CD4-positive, alpha-beta T cell (primary cell): Measurements from ENCODE around the gene TRAF3. TPM values are rescaled to one million over a fixed set of nuclear protein-coding genes. Genes with fewer than 3 reads are reported as not detected.
A peak's percentile ranks its signal among the peaks of the same experiment; 100 is the strongest.

Source experiments
- ATAC-seq: fragments of 200-7000 bp; cut with Tn5 transposase; one replicate; pipeline ENCODE4 v1.10.0; 2022; ENCODE audit warnings: mild to moderate bottlenecking; ENCODE audit not compliant: poor library complexity
- CTCF ChIA-PET: fragments of 350-600 bp; sonication (Branson Sonifier 250); formaldehyde crosslinking; loops from one replicate; lab custom pipeline; 2021; ENCODE audit warnings: antibody characterized with exemption, inconsistent platforms; lab: Charles Lee
- POLR2A ChIA-PET: fragments of 350-600 bp; sonication (Branson Sonifier 250); formaldehyde crosslinking; loops from one replicate; lab custom pipeline; 2021; ENCODE audit warnings: antibody characterized with exemption, inconsistent platforms; lab: Charles Lee
- DNase-seq, 14 experiments: peaks; one replicate each; pipeline ENCODE4 v3.0.0-alpha.2; 2013 to 2020; ENCODE audit warnings: mixed read lengths in 2 of 14
- H3K27ac ChIP-seq, 2 donors: one replicate each; pipeline versions ENCODE4 v1.5.1 to v1.7.0; 2013; ENCODE audit warnings: low read length in 2 of 2, low read depth in 1 of 2, mild to moderate bottlenecking in 1 of 2
- H3K27me3 ChIP-seq, 2 experiments: 1 replicate in 1 of 2; 2 replicates in 1 of 2; pipeline versions ENCODE4 v1.6.1 to v1.7.0; 2013; ENCODE audit warnings: low read length in 2 of 2, control low read depth in 1 of 2, mild to moderate bottlenecking in 1 of 2, moderate library complexity in 1 of 2; ENCODE audit not compliant: insufficient read depth in 2 of 2, control insufficient read depth in 1 of 2
- H3K36me3 ChIP-seq: one replicate; pipeline ENCODE4 v1.6.1; 2013; ENCODE audit warnings: low read length, control low read depth; ENCODE audit not compliant: insufficient read depth
- H3K4me1 ChIP-seq: one replicate; pipeline ENCODE4 v1.6.1; 2013; ENCODE audit warnings: low read length, control low read depth; ENCODE audit not compliant: insufficient read depth
- H3K4me3 ChIP-seq: one replicate; pipeline ENCODE4 v1.5.1; 2013; ENCODE audit warnings: mild to moderate bottlenecking, low read length, moderate library complexity
- H3K9me3 ChIP-seq, 2 experiments: 1 replicate in 1 of 2; 2 replicates in 1 of 2; pipeline versions ENCODE4 v1.6.1 to v1.7.0; 2013; ENCODE audit warnings: low read length in 2 of 2, mild to moderate bottlenecking in 2 of 2, control low read depth in 1 of 2, moderate library complexity in 1 of 2; ENCODE audit not compliant: control insufficient read depth in 1 of 2, insufficient read depth in 1 of 2
- H3K27ac Mint-ChIP-seq: one replicate; pipeline ENCODE4 v1.8.0; 2020; ENCODE audit warnings: mixed read lengths
- H3K27me3 Mint-ChIP-seq: one replicate; pipeline ENCODE4 v1.8.0; 2021; ENCODE audit warnings: mixed read lengths
- H3K36me3 Mint-ChIP-seq: one replicate; pipeline ENCODE4 v1.8.0; 2021; ENCODE audit warnings: low read depth, mixed read lengths
- H3K4me1 Mint-ChIP-seq: one replicate; pipeline ENCODE4 v1.8.0; 2021; ENCODE audit warnings: low read depth, mixed read lengths
- H3K4me3 Mint-ChIP-seq: one replicate; pipeline ENCODE4 v1.8.0; 2020; ENCODE audit warnings: mild to moderate bottlenecking, mixed read lengths
- H3K9me3 Mint-ChIP-seq: one replicate; pipeline ENCODE4 v1.8.0; 2020; ENCODE audit warnings: mixed read lengths
- intact Hi-C, 2 experiments: fragments of 100-400 bp; cut with DNase I in 1 of 2; cut with micrococcal nuclease in 1 of 2; formaldehyde crosslinking; loops; one replicate each; pipeline versions ENCODE4 v1.15.1 to v1.9.0; 2023 to 2025; cut with DNase I, micrococcal nuclease
- total RNA-seq, 174 experiments: library from RNA in 2 of 174; stranded (reverse) in 2 of 174; gene quantifications; one replicate each; pipeline ENCODE4 v1.2.3 and lab custom pipeline; 2021 to 2026
- TF ChIP-seq, protein P1 (sequence below): fragments of 200-600 bp; IDR thresholded peaks from one replicate; pipeline ENCODE4 v1.8.0; 2022; ENCODE audit warnings: antibody characterized with exemption, mild to moderate bottlenecking

Gene TRAF3
- total RNA-seq, 2 experiments from 2014 or later: 27.1 to 32.4 TPM

GRCh38 chr14:102878174-102878969 is 101.1 kb downstream of the TRAF3 start:
- H3K9me3 ChIP-seq: no peaks in the 10 kb centered on the region
- no peak overlapping the region for H3K27ac Mint-ChIP-seq
- TF ChIP-seq, protein P1, sequence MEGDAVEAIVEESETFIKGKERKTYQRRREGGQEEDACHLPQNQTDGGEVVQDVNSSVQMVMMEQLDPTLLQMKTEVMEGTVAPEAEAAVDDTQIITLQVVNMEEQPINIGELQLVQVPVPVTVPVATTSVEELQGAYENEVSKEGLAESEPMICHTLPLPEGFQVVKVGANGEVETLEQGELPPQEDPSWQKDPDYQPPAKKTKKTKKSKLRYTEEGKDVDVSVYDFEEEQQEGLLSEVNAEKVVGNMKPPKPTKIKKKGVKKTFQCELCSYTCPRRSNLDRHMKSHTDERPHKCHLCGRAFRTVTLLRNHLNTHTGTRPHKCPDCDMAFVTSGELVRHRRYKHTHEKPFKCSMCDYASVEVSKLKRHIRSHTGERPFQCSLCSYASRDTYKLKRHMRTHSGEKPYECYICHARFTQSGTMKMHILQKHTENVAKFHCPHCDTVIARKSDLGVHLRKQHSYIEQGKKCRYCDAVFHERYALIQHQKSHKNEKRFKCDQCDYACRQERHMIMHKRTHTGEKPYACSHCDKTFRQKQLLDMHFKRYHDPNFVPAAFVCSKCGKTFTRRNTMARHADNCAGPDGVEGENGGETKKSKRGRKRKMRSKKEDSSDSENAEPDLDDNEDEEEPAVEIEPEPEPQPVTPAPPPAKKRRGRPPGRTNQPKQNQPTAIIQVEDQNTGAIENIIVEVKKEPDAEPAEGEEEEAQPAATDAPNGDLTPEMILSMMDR: no peak
- H3K9me3 Mint-ChIP-seq: no peaks in the 10 kb centered on the region
- H3K4me1 ChIP-seq: no peaks in the 10 kb centered on the region
- ChIA-PET CTCF (interaction anchor here (1.0 kb wide), 1 partner anchor 104 kb away, joined by 3 read pairs; no protein-coding TSS in a partner anchor), POLR2A (no interaction called here)
- H3K4me3 Mint-ChIP-seq: no peak overlapping the region
- H3K27me3 ChIP-seq: no peaks in the 10 kb centered on the region
- H3K4me3 ChIP-seq: no peak overlapping the region
- H3K4me1 Mint-ChIP-seq: no peaks in the 10 kb centered on the region
- peaks cover 26% of the 10 kb centered on the region for H3K36me3 Mint-ChIP-seq
- no peak for DNase-seq
- no peak for ATAC-seq
- peaks cover 60% of the 10 kb centered on the region for H3K36me3 ChIP-seq
- intact Hi-C loops: no loop called here
- no peaks in the 10 kb centered on the region for H3K27me3 Mint-ChIP-seq
- H3K27ac ChIP-seq: no peak overlapping the region

DNA sequence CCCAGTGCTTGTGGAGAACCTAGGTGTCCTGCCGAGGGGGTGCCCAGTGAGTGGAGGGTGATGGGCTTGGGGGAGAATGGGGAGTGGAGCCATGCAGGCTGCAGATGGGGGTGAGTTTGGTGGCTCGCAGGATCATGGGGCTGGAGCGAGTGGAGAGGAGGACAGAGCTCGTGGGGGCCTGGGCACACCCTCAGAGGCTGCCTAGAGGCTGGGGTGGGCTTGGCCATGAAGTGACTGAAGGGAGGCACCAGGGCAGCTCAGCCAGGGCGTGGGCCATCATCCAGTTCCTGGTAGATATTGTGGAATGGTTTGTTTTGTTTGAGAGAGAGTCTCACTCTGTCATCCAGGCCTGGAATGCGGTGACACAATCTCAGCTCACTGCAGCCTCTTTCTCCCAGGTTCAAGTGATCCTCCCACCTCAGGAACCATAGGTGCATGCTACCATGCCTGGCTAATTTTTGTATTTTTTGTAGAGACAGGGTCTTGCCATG is 101.8 kb downstream of the TRAF3 start:
- POLR2A ChIA-PET: no interaction called here
- no peaks in the 10 kb centered on the region for H3K27me3 ChIP-seq
- DNase-seq: no peak
- no peaks in the 10 kb centered on the region for H3K27me3 Mint-ChIP-seq
- H3K4me1 ChIP-seq: no peaks in the 10 kb centered on the region
- ATAC-seq: no peak
- no peaks in the 10 kb centered on the region for H3K9me3 ChIP-seq
- H3K27ac Mint-ChIP-seq: no peak overlapping the region
- no peak overlapping the region for H3K4me3 Mint-ChIP-seq
- H3K4me1 Mint-ChIP-seq: no peaks in the 10 kb centered on the region
- TF ChIP-seq, protein P1: no peak
- H3K27ac ChIP-seq: no peak overlapping the region
- intact Hi-C loops: no loop called here
- peaks cover 54% of the 10 kb centered on the region for H3K36me3 ChIP-seq
- H3K36me3 Mint-ChIP-seq: peaks cover 26% of the 10 kb centered on the region
- CTCF ChIA-PET: no interaction called here
- H3K9me3 Mint-ChIP-seq: no peaks in the 10 kb centered on the region
- no peak overlapping the region for H3K4me3 ChIP-seq

DNA sequence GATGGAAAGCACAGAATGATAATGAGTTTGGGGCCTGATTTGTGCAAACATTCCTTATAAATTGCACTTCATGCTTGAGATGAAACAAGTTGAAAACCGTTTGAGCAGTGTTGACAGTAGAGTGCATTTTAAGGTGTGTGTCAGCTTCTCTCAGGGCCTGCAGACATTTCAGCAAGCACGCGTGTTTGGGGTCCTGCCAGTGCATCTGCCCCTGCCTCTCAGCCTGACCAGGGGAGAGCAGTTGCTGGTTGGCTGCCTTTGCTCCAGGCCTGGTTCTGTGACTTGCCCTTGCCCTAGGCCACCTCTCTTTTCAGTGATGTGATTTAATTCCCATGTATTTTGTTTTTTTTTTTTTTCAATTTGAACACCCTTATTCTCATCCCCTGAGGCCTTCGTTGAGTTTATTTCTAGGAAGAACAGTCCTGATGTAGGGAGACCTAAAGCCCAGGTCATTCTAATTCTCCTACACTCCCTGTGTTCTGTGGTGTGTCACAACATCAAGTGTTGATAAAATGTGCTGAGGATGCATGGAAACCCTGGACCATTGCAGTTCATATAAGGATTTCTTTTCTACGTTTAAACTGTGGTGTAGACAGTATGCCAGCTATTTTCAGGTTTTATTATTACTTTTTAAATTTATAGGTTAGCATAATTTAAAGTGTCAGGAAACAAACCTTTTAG is 105.1 kb downstream of the TRAF3 start:
- POLR2A ChIA-PET: no interaction called here
- Histone ChIP-seq H3K36me3 (peaks cover 44% of the 10 kb centered on the region), H3K27me3 (no peaks in the 10 kb centered on the region), H3K27ac (no peak overlapping the region), H3K9me3 (no peaks in the 10 kb centered on the region), H3K4me1 (no peaks in the 10 kb centered on the region), H3K4me3 (no peak overlapping the region)
- peaks cover 56% of the 10 kb centered on the region for H3K36me3 Mint-ChIP-seq
- H3K4me1 Mint-ChIP-seq: no peaks in the 10 kb centered on the region
- no peak for DNase-seq
- no peaks in the 10 kb centered on the region for H3K9me3 Mint-ChIP-seq
- ATAC-seq: no peak
- CTCF ChIA-PET: no interaction called here
- TF ChIP-seq, protein P1: no peak
- no peak overlapping the region for H3K4me3 Mint-ChIP-seq
- peak overlapping the region; percentile 22 for H3K27ac Mint-ChIP-seq
- intact Hi-C loops: no loop called here
- H3K27me3 Mint-ChIP-seq: no peaks in the 10 kb centered on the region
